Stimulated activated CD4-positive, alpha-beta T cell treated with anti-CD3 and anti-CD28 coated beads, Interleukin-12 subunit alpha, Interleukin-12 subunit beta, amount 100 ng/mL, for 4 hours (primary cell): ENCODE results near the gene TRPM2.
A peak's percentile ranks its signal among the peaks of the same experiment; 100 is the strongest.
"Not testable (repeated sequence)": the region's sequence is repeated elsewhere in the genome, so short reads cannot be mapped to it uniquely, and the experiment has no call there.

Experiments used
- DNase-seq: peaks from one replicate; pipeline ENCODE4 v3.0.0-alpha.2; 2020

The TRPM2 gene

DNA sequence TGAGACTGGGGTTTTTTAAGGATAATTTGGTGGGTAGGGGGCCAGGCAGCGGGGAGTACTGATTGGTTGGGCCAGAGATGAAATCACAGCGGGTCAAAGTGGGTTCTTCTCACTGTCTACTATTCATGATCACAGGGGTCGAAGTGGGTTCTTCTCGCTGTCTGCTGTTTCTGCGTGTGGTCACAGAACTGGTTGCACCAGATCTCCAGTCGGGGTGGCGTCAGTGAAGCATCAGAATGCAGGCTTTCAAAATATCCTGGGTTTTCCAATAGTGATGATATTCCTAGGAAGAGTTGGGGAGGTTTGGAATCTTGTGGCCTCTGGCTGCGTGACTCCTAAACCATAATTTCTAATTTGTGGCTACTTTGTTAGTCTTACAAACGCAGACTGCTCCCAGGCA is 45.1 kb downstream of the TRPM2 start:
- DNase-seq: no peak

DNA sequence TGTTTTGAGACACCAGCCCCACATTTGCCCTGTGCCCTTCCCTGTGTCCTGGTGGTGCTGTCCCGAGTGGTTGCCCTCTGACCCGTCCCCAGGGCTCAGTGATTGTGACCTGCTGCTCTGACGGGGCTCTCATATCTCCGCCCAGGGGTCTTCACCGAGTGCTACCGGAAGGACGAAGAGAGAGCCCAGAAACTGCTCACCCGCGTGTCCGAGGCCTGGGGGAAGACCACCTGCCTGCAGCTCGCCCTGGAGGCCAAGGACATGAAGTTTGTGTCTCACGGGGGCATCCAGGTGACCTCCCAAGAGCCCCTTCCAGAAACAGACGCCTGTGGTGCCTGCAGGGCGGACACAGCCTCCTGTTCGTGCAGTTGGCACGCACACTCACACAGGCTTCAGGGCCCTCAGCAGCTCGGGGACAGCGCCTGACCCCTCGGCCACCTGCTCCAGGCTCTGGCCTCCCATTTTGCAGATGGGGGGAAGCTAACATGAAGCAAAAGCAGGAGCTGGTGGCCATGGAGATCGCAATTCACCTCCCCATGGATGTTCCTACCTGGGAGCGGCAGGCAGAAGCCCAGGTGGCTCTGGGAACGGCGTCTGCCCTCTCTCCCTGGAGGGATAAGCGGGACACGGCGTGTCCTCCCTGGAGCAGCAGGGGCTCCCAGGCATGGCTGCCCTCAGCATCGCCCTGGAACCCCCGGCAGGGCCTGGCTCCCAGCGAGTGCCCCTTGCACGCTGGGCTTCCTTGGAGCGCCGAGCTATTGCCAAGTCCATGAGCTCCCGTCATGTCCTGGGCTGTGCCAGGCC is 45.9 kb downstream of the TRPM2 start:
- DNase-seq: no peak

DNA sequence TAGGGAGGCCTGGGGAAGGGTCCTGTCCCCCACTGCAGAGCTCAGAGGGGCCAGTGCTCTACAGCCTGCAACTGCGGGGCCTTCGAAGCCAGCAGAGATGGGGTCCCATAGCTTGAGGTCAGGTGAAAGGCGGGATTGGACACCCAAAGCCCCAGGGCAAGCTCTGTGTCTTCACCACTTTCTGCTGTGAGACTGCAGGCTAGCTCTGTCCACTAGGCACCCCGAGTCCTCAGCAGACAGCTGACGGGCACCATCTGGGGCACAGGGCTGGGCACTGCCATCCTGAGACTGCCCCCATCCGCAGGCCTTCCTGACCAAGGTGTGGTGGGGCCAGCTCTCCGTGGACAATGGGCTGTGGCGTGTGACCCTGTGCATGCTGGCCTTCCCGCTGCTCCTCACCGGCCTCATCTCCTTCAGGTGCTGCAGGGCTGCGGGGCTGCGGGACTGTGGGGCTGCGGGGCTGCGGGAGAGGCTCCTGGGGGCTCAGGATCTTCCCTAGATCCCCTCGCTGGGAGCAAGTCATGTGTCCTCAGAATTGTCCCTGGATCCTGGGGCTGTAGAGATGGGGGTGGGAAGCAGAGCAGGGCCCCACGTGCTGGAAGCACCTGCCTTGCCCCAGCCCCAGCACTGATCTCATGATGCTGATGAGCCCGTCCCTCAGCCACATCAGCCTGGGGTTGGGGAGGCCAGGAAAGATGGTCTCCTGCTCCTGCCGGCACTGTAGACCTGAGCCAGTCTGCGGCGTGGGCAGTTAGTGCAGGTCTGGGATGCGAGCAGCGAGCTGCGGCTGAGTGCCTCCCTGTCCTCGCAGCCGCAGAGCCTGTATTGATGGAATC is 46.8 kb downstream of the TRPM2 start:
- no peak for DNase-seq

DNA sequence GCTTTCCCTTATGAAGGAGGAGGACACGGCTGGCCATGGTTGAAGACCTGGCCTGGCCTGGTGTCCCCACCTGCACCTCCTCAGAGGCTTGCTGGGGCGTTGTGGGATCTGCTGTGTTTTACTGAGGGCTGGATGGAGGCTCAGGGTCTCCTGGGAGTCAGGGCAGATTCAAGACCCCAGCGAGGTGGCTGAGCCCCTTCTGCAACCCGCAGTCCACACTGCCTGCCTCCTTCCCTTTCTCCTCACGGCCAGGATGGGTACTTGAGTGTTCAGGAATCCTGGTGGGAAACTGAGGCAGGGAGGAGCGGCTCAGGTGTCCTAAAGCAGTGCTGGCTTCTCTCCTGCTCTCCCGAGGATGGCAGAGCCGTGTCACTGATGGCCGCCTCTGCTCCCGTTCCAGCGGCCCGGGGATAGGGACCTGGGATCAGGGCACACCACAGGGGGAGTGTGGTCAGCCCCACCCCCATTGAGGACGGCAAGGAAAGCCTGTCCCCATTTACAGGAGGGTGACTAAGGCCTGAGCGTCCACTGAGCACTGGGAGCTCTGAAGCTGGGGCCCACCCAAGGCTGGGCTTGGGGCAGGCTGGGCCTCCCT is 47.5 kb downstream of the TRPM2 start:
- no peak for DNase-seq

DNA sequence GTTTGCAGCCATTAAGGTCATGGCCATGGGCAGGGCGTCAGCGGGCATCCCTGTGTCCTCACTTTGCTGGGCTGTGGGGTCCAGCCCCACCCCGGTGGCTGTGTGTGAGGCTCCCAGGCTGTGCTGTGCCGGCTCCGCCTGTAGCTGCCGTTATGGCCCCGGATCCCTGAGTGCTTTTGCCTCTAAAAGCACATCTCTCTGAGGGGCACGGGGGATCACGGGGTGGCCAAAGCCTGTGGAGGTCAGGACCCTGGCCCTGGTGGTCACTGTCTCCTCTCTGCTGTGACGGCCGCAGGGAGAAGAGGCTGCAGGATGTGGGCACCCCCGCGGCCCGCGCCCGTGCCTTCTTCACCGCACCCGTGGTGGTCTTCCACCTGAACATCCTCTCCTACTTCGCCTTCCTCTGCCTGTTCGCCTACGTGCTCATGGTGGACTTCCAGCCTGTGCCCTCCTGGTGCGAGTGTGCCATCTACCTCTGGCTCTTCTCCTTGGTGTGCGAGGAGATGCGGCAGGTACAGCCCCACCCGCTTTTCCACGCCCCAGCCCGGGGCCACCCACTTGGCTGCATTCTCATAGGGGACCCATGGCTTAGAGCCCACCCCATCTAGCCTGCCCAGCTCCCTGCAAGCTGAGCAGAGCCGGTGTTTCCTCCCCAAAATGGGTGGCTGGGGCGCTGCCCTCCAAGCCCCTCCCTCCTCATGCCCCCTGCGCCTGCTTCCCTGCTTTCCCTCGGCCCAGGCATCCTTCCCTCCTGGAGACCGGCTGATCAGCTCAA is 48.2 kb downstream of the TRPM2 start:
- DNase-seq: no peak

DNA sequence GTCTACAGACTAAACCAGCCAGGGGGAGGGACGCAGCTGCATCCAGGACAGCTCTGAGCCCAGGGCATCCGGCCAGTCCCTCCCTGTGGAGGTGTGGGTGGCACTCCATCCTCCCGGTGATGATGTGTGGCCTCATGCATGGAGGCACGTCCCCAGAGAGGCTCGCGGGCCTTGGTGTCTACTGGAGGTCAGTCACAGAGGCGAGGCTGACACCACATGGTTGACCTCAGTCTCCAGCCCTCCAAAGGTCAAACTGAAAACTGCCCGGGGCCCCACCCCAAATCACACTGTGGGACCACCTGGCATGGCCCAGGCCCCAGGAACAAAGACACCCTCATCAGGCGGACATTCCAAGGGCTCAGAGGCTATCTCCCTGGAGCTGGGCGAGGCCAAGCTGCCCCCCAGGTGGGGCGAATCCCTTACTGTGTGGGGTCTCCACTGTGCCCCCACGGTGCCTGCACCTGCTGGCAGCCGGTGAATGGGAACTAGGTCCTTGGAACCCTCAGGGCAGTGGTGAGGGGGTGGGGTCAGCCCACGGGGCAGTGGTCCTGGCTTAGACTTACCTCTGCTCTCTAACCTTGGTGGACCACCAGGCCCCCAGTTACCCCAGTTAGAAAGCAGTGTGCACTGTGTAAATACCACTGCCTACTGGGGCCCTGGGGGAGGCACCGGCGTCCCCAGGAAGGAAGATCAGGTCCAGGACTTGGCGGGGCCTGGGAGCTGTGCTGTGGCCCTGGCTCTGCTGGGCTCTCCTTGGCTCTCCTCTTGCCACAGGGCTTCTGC is 49.1 kb downstream of the TRPM2 start:
- DNase-seq: no peak

DNA sequence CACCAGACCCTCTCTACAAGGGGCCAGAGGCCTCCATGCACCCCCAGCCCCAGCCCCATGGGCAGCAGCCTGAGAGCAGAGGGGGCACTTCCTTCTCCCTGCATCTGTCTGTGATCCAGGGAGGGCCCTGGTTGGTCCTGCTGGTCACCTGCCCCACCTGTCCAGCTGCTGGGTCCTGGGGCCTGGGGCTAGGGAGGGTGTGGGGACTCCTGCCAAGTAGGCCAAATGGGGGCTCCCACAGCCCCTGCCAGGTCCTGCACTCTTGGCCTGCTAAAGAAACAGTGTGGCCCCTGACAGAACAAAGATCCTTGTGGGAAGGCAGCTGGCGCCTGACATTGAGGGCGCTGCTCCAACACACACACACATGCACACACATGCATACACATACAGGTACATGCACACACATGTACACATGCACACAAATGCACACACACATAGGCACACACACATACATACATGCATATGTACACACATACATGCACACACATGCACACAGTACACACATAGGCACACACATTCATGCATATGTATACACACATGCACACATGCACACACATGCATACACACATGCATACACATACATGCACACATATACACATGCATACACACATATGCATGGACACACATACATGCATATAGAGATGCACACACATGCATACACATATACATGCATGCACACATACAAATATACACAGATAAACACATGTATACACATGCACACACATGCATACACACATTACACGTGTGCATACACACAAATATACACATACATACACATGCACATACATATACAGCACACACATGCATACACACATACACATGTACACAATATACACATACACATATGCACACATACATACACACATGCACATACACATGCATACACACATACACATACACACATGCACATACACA is 49.9 kb downstream of the TRPM2 start:
- DNase-seq: no peak

DNA sequence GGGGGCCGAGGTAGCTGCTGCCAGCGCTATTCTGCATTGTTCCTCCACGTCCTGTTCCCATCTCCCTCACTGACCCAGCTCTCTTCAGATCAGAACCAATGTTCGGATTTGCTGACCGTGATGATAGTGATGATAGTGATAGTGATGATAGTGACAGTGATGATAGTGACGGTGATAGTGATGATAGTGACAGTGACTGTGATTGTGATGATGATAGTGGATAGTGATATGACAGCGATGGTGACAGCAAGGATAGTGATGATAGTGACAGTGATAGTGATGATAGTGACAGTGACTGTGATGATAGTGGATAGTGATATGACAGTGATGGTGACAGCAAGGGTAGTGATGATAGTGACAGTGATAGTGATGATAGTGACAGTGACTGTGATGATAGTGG is 51.1 kb downstream of the TRPM2 start:
- DNase-seq: not testable (repeated sequence)

DNA sequence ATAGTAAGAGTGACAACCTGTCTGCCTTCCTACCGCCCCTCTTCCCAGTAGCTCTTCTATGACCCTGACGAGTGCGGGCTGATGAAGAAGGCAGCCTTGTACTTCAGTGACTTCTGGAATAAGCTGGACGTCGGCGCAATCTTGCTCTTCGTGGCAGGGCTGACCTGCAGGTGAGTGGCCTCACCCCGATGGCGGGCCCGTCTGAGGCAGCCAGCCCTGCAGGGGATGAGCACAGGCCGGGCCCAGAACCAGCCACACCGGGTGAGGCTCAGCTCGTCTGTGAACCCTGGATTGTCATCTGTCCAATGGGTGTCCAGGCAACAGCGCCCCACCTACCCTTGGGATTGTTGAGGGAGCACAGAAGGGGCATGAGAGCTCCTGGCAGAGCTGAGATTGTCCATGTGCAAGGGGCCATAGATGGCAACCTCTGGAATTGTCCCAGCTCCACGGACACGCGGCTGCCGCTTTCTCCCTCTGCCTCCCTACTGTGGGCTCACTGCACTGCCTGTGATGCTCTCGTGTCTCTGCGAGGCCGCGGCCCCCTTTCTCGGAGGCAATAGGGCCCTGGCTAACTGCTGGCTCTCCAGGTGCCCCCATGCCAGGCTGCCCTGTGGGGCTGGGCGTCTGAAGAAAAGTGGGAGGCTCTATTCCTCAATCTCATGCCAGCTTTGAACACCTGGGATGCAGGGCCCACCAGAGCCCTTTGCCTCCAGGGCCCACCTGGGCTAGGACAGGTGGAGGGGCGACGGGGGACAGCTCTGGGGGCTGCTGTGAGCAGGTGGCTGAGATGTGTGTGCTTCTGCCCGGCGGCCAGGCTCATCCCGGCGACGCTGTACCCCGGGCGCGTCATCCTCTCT is 51.9 kb downstream of the TRPM2 start:
- no peak for DNase-seq

DNA sequence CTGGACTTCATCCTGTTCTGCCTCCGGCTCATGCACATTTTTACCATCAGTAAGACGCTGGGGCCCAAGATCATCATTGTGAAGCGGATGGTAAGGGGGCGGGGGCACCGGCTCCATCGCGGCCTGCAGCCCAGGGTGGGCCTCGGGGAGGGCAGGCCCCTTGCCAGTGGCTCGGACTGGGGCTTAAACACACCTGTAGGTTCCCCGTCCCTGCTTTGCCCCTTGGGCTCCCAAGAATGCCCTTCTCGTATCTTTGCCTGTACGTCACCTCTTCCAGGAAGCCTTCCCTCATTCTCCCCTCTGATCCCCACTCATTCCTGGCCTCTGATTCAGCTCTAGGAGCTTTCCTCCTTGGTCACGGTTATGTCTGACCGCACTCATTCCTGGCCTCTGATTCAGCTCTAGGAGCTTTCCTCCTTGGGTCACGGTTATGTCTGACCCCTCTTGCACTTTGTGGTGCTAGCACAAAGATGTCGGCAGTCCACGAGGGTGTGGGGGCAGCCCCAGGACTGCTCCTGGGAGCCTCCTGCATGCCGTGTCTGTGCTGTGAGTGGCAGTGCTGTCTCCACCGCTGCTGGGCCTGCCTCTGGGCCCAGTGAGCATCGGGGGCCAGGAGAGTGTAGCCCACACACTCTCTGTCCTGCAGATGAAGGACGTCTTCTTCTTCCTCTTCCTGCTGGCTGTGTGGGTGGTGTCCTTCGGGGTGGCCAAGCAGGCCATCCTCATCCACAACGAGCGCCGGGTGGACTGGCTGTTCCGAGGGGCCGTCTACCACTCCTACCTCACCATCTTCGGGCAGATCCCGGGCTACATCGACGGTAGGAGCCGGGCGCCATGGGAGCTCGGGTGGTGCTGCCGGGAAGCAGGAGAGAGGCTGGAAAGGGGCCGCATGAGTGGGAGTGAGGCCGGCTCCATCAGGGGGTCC is 52.8 kb downstream of the TRPM2 start:
- no peak for DNase-seq

DNA sequence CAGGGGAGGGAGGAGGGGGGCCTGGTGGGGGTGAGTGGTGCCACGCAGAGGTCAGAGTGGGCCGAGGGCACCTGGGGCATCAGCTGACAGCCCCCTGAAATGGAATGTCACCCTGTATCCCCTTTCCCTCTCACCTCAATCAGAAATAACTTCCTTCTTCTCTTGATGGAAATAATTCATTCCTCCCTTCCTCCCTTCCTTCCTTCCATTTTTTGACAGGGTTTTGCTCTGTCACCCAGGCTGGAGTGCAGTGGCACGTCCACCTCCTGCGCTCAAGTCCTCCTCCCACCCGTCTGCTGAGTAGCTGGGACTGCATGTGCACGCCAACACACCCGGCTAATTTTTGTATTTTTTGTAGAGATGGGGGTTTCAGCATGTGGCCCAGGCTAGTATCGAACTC is 53.5 kb downstream of the TRPM2 start:
- no peak for DNase-seq

DNA sequence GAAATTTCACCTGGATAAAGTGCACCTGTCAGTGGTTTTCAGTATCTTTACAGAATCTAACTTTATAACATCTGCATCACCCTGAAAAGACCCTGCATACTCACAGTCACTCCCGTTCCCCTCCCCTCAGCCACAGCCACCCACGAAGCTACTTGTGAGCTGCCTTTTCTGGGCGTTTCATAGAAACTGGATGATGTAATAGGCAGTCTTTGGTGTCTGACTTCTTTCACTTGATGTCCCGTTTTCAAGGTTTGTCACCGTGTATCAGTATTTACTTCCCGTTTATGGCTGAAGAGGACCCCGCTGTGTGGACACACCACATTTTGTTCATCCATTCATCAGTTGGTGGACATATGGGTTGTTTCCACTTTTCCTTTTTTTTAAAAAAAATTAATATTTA is 54.1 kb downstream of the TRPM2 start:
- DNase-seq: peak; percentile 41

DNA sequence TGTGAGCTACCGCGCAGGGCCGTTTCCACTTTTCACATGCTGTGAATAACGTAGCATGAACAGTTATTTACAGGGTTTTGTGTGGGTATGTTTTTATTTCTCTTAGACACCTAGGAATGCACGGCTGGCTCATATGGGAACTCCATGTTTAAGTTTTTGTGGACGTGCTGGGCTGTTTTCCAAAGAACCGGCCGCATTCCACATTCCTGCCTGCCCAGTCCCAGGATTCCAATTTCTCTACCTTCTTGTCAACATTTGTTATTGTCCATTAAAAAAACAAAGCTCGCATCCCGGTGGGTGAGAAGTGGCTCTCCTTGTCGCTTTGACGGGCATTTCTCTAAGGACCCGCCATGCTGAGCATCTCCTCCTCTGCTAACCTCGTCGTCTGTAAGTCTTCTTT is 54.8 kb downstream of the TRPM2 start:
- no peak for DNase-seq

DNA sequence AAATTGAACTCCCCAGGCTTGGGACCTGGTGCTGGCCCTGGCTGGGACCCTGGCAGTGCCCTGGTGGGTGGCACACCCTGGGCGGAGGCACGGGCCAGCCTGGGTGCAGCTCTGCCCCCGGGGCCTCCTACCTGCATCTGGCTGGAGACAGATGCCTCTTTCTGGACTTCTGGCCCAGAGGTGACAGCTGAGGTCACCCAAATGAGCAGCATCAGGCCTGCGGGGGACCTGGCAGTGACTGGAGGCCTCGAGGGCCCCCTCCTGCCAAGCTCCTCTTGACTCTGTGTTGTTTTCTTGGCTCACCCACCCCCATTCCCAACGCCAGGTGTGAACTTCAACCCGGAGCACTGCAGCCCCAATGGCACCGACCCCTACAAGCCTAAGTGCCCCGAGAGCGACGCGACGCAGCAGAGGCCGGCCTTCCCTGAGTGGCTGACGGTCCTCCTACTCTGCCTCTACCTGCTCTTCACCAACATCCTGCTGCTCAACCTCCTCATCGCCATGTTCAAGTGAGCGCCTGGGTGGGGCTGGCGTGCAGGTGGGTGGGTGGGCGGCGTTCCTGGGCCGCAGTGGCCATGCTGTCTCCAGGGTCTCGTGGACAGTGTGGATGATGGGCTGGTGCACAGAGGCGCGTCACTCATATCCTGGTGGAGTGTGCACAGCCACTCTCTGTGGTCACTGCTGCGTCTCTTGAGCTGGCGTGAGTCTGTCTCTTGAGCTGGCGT is 60.3 kb downstream of the TRPM2 start:
- no peak for DNase-seq

DNA sequence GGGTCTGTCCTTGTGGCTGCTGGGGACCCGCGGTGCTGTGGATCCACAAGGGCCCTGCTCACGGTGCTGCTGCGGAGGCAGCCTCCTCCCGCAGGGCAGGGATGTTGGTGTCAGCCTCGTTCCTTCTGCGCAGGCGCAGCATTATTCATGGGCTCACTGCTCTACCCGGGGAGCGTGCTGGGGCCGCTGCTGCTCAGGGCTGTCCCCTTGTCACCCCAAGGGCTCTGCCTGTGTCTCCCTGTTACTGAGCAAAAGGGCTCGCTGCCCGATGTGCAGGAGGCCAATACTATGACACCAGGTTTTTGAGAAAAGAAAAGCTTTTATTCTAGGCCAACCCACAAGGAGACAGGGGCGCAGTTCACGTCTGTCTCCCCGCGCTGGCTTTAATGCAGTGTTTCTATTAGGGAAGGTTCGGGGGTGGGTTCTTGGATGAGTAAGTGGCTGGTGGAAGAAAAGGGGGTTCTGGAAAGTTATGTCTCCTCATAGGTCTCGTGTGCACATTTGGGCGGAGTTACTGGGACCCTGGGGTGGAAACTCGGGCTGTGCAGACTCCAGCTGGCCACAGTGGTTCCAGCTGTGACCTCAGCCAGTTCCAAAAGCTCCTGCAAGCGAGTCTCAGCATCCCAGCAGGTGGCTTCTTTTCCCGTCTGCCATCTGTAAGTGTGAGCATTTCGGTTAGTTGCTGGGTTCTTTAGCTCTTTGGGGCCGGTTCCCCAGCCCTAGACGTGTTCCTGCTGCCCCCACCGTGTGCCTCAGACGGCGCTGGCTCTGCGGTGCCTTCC is 61.1 kb downstream of the TRPM2 start:
- DNase-seq: no peak

DNA sequence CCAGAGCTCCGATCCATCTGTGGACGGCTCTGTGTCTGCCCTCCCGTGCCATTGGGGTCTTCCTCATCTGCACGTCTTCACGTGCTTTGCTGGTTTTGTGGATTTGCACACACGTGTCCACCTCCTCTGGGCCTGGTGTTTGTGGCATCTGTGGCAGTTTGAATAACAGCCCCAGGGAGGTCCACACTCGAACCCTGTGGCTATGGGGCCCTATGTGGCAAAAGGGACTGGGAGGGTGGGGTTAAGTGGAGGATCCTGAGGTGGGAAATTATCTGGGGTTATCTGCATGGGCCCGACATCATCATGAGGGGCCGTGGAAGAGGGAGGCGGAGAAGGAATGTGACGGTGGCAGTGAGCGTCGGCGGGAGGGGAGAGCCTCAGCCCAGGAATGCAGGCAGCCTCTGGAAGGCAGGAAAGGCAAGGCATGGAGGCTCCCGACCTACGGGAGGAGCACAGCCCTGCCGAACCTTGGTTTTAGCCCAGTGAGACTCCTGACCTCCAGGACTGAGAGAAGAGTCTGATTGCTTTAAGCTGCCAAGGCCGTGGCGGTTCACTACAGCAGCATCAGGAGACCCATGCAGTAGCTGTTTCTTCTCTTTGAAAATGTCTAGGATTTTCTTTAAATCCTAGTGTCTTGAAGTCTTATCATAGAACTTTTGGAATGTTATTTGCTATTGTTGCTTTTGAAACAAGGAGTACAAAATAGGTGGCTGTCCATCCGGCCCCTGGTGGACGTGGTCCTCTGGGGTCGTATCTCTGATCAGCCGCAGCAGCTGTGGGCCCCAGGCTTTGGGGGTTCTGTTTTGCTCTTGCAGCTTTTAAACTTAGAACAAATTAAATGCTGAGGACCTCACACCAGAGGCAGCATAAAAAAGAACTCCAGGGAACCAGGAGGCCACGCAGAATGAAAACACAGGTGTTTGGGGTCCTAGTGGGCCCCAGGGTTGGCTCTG is 61.9 kb downstream of the TRPM2 start:
- DNase-seq: no peak
